KBM-7 (cell line): ENCODE measurements around the gene KCNK3.

ENCODE experiments used
- DNase-seq: peaks from one replicate; pipeline ENCODE4 v3.0.0-alpha.2; 2015
- in situ Hi-C: fragments of 300-500 bp; cut with MboI; formaldehyde crosslinking; loops from 2 replicates; pipeline ENCODE4 v1.14.3; 2020; ENCODE audit warnings: low sequenced_read_pairs, low pct_unique_long_range_greater_than_20kb, mixed read lengths

KCNK3 gene

GRCh38 chr2:26723475-26723874 lies 31.0 kb downstream of the KCNK3 start:
- in situ Hi-C loops = no loop called here

GRCh38 chr2:26723991-26724750 lies 31.6 kb downstream of the KCNK3 start:
- DNase-seq = no peak
- in situ Hi-C loops = no loop called here

More at GRCh38 chr2:26723475-26723874, 31.0 kb downstream of the KCNK3 start:
- DNase-seq = no peak

- in situ Hi-C loops = no loop called here
- no peak for DNase-seq
Observed at GRCh38 chr2:26724784-26725520, 32.4 kb downstream of the KCNK3 start.

- DNase-seq = no peak
- in situ Hi-C loops = no loop called here
Observed at GRCh38 chr2:26725521-26725820, 32.9 kb downstream of the KCNK3 start.

GRCh38 chr2:26726228-26726627 lies 33.7 kb downstream of the KCNK3 start:
- in situ Hi-C loops = no loop called here
- no peak for DNase-seq

- in situ Hi-C loops = no loop called here
- DNase-seq = no peak
Observed at GRCh38 chr2:26727641-26728561, 35.4 kb downstream of the KCNK3 start.

- no peak for DNase-seq
- in situ Hi-C loops = no loop called here
Observed at GRCh38 chr2:26729311-26729710, 36.8 kb downstream of the KCNK3 start.

- DNase-seq = no peak
- in situ Hi-C loops = no loop called here
Observed at GRCh38 chr2:26730549-26731344, 38.2 kb downstream of the KCNK3 start.

GRCh38 chr2:26731714-26732113 lies 39.2 kb downstream of the KCNK3 start:
- DNase-seq = no peak
- in situ Hi-C loops = no loop called here

- in situ Hi-C loops = no loop called here
- DNase-seq = no peak
Observed at GRCh38 chr2:26732446-26732845, 39.9 kb downstream of the KCNK3 start.

- in situ Hi-C loops = no loop called here
- DNase-seq = no peak
Observed at GRCh38 chr2:26733413-26733812, 40.9 kb downstream of the KCNK3 start.

GRCh38 chr2:26735097-26735496 lies 42.6 kb downstream of the KCNK3 start:
- in situ Hi-C loops = no loop called here
- no peak for DNase-seq

GRCh38 chr2:26735883-26736588 lies 43.5 kb downstream of the KCNK3 start:
- in situ Hi-C loops = no loop called here
- no peak for DNase-seq

- DNase-seq = no peak
- in situ Hi-C loops = no loop called here
Observed at GRCh38 chr2:26737221-26737620, 44.7 kb downstream of the KCNK3 start.

GRCh38 chr2:26738481-26738880 lies 46.0 kb downstream of the KCNK3 start:
- DNase-seq = no peak
- in situ Hi-C loops = no loop called here

GRCh38 chr2:26739514-26739913 lies 47.0 kb downstream of the KCNK3 start:
- in situ Hi-C loops = no loop called here
- DNase-seq = no peak

GRCh38 chr2:26740346-26740745 lies 47.8 kb downstream of the KCNK3 start:
- in situ Hi-C loops = no loop called here

GRCh38 chr2:26740890-26741302 lies 48.4 kb downstream of the KCNK3 start:
- DNase-seq = peak; percentile 60
- in situ Hi-C loops = no loop called here

More at GRCh38 chr2:26740346-26740745, 47.8 kb downstream of the KCNK3 start:
- no peak for DNase-seq
